ENCODE data around the gene SLC39A1. TPM values are rescaled to one million over a fixed set of nuclear protein-coding genes. Genes with fewer than 3 reads are reported as not detected.

Gene SLC39A1
- total RNA-seq, 1 experiment from 2014 or later, result 204 TPM

GRCh38 chr1:153958111-153958960, 5.0 kb downstream of the SLC39A1 start, which contains the start of gene CRTC2 (continued):
- TF ChIP-seq, protein P1, sequence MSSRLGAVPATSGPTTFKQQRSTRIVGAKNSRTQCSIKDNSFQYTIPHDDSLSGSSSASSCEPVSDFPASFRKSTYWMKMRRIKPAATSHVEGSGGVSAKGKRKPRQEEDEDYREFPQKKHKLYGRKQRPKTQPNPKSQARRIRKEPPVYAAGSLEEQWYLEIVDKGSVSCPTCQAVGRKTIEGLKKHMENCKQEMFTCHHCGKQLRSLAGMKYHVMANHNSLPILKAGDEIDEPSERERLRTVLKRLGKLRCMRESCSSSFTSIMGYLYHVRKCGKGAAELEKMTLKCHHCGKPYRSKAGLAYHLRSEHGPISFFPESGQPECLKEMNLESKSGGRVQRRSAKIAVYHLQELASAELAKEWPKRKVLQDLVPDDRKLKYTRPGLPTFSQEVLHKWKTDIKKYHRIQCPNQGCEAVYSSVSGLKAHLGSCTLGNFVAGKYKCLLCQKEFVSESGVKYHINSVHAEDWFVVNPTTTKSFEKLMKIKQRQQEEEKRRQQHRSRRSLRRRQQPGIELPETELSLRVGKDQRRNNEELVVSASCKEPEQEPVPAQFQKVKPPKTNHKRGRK (CRISPR knock-in tag; IDR thresholded peaks at IDR 0.05; ENCODE audit: borderline replicate concordance), result no peak
- TF ChIP-seq ZNF138 (CRISPR knock-in tag; conservative IDR thresholded peaks at IDR 0.05), result no peak
- TF ChIP-seq IRF1 (CRISPR knock-in tag; IDR thresholded peaks at IDR 0.05), result no peak
- TF ChIP-seq OVOL2 (CRISPR knock-in tag; IDR thresholded peaks at IDR 0.05; ENCODE audit: borderline replicate concordance), result no peak
- TF ChIP-seq, protein P2, sequence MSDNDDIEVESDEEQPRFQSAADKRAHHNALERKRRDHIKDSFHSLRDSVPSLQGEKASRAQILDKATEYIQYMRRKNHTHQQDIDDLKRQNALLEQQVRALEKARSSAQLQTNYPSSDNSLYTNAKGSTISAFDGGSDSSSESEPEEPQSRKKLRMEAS (CRISPR knock-in tag; IDR thresholded peaks at IDR 0.05), result peak; percentile 37; the same call in 1 of the 2 replicates
- TF ChIP-seq MYBL2 (CRISPR knock-in tag; IDR thresholded peaks at IDR 0.05), result no peak
- TF ChIP-seq ZNF396 (CRISPR knock-in tag; IDR thresholded peaks at IDR 0.05; ENCODE audit: borderline replicate concordance), result no peak
- TF ChIP-seq, protein P3, sequence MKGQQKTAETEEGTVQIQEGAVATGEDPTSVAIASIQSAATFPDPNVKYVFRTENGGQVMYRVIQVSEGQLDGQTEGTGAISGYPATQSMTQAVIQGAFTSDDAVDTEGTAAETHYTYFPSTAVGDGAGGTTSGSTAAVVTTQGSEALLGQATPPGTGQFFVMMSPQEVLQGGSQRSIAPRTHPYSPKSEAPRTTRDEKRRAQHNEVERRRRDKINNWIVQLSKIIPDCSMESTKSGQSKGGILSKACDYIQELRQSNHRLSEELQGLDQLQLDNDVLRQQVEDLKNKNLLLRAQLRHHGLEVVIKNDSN (CRISPR knock-in tag; IDR thresholded peaks at IDR 0.05), result no peak
- TF ChIP-seq GABPB1 (CRISPR knock-in tag; IDR thresholded peaks at IDR 0.05), result peak; percentile 86
- TF ChIP-seq AR (CRISPR knock-in tag; IDR thresholded peaks at IDR 0.05), result no peak
- TF ChIP-seq, protein P4, sequence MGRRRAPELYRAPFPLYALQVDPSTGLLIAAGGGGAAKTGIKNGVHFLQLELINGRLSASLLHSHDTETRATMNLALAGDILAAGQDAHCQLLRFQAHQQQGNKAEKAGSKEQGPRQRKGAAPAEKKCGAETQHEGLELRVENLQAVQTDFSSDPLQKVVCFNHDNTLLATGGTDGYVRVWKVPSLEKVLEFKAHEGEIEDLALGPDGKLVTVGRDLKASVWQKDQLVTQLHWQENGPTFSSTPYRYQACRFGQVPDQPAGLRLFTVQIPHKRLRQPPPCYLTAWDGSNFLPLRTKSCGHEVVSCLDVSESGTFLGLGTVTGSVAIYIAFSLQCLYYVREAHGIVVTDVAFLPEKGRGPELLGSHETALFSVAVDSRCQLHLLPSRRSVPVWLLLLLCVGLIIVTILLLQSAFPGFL (CRISPR knock-in tag; IDR thresholded peaks at IDR 0.05; ENCODE audit: borderline replicate concordance), result no peak
- TF ChIP-seq NR3C1 (CRISPR knock-in tag; conservative IDR thresholded peaks at IDR 0.05; ENCODE audit: low read depth), result no peak
- TF ChIP-seq CBFB (CRISPR knock-in tag; IDR thresholded peaks at IDR 0.05; ENCODE audit: low read depth), result no peak
- no peak for TF ChIP-seq ZBTB21 (CRISPR knock-in tag; IDR thresholded peaks at IDR 0.05; ENCODE audit: borderline replicate concordance)
- no peak for TF ChIP-seq AFF4 (CRISPR knock-in tag; IDR thresholded peaks at IDR 0.05; ENCODE audit: borderline replicate concordance)
- no peak for TF ChIP-seq ZBTB43 (CRISPR knock-in tag; IDR thresholded peaks at IDR 0.05)
- no peak for TF ChIP-seq CDX4 (CRISPR knock-in tag; IDR thresholded peaks at IDR 0.05; ENCODE audit: borderline replicate concordance)
- TF ChIP-seq ZNF219 (CRISPR knock-in tag; IDR thresholded peaks at IDR 0.05; ENCODE audit: borderline replicate concordance), result no peak; the same call in 1 of the 2 replicates
- no peak for TF ChIP-seq GTF2I (CRISPR knock-in tag; conservative IDR thresholded peaks at IDR 0.05)
- TF ChIP-seq SMAD4 (CRISPR knock-in tag; IDR thresholded peaks at IDR 0.05), result no peak
- TF ChIP-seq IRF2 (CRISPR knock-in tag; IDR thresholded peaks at IDR 0.05; ENCODE audit: borderline replicate concordance, low read depth), result no peak
- 0 out of 2 replicates have a peak, but pooled peaks have one; percentile 33 for TF ChIP-seq JUN (CRISPR knock-in tag; IDR thresholded peaks at IDR 0.05)
